SU-DHL-6 (cell line): Measurements from ENCODE around the gene LZTS2.

ENCODE experiments used
- EZH2phosphoT487 ChIP-seq: fragments of 200-600 bp; sonication (generic), shearing (Covaris generic); conservative IDR thresholded peaks from 2 replicates; pipeline ENCODE4 v1.6.1; 2018; ENCODE audit warnings: mild to moderate bottlenecking, antibody characterized with exemption, low read length, moderate library complexity, mixed read lengths
- TF ChIP-seq, protein P1 (sequence below): fragments of 200-600 bp; sonication (generic); IDR thresholded peaks from one replicate; pipeline ENCODE4 v1.5.1; 2017; ENCODE audit warnings: antibody characterized with exemption, mild to moderate bottlenecking, low read length, moderate library complexity; ENCODE audit not compliant: insufficient read depth, poor library complexity, severe bottlenecking

DNA sequence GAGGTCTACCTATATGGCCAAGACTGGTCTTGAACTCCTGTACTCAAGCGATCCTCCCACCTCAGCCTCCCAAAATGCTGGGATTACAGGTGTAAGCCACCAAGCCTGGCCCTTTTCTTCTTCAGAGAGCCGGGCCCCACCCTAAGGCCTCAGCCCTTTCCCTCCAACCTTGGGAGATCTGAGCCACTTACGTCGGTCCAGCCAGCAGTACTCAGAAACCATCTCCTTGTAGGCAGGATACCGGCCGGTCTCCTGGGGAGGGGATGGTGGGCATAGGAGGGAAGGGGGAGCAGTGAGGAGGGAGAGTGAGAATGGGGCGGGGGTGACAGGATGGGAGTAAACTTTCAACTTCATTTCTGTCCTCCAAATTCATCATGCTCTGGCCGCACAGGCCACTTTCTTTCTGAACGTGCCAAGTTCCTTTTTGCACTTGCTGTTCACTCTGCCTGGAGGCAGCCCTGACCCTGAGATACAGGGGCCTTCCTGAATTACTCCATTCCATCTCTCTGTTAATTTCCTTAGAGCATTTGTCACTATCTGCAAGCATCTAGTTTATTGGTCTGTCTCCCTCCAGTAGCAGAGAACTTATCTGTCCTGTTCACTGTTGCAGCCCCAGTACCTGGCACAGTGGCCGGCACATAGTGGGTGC lies 20.9 kb downstream of the LZTS2 start:
- TF ChIP-seq, protein P1, sequence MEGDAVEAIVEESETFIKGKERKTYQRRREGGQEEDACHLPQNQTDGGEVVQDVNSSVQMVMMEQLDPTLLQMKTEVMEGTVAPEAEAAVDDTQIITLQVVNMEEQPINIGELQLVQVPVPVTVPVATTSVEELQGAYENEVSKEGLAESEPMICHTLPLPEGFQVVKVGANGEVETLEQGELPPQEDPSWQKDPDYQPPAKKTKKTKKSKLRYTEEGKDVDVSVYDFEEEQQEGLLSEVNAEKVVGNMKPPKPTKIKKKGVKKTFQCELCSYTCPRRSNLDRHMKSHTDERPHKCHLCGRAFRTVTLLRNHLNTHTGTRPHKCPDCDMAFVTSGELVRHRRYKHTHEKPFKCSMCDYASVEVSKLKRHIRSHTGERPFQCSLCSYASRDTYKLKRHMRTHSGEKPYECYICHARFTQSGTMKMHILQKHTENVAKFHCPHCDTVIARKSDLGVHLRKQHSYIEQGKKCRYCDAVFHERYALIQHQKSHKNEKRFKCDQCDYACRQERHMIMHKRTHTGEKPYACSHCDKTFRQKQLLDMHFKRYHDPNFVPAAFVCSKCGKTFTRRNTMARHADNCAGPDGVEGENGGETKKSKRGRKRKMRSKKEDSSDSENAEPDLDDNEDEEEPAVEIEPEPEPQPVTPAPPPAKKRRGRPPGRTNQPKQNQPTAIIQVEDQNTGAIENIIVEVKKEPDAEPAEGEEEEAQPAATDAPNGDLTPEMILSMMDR = no peak
- TF ChIP-seq EZH2phosphoT487 = no peak
